ENCODE results near the gene CTSS. TPM values are rescaled to one million over a fixed set of nuclear protein-coding genes. Genes with fewer than 3 reads are reported as not detected.
"Not testable (repeated sequence)": the region's sequence is repeated elsewhere in the genome, so short reads cannot be mapped to it uniquely, and the experiment has no call there.

Gene CTSS
- total and polyA plus RNA-seq, 2 experiments from 2014 or later = not detected

DNA sequence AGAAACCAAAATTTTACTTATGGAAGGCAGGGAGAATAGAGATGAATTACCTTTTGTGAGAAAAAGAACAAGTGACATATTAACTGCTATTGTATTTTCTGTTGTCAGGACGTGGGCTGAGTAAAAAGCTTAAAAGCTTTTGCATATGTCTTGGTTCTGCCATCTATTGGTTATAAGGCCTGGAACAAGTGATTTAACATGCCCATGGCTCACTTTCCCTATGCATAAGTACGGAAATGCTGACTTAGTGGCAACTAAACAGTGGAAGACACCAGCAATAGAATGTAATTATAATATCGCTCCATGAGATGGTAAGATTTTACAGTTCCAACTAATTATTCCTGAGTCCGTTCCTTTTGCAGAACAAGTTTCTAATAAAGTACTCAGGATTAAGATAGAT lies 6.7 kb upstream of the CTSS start:
- H3K36me3 ChIP-seq (ENCODE audit: insufficient read depth) = no peaks in the 10 kb centered on the region
- no peaks in the 10 kb centered on the region for H3F3A ChIP-seq (replicated peaks; ENCODE audit: low read depth)
- Mint-ChIP-seq H3K4me3 (no peak overlapping the region), H3K36me3 (ENCODE audit: low read depth) (no peaks in the 10 kb centered on the region), H3K27ac (no peak overlapping the region), H3K4me1 (no peaks in the 10 kb centered on the region), H3K9me3 (no peaks in the 10 kb centered on the region), H3K27me3 (ENCODE audit: insufficient read depth, low read depth, poor library complexity) (no peaks in the 10 kb centered on the region)
- H3K27me3 ChIP-seq (ENCODE audit: insufficient read depth) = no peaks in the 10 kb centered on the region
- no peaks in the 10 kb centered on the region for H3K9me2 ChIP-seq (ENCODE audit: insufficient read depth)
- H4K20me1 ChIP-seq (replicated peaks; ENCODE audit: insufficient read depth) = no peaks in the 10 kb centered on the region
- no peak for ATAC-seq
- no peak for DNase-seq (ENCODE audit: low spot score)
- no peak overlapping the region for H3K4me3 ChIP-seq
- H3K4me1 ChIP-seq (ENCODE audit: insufficient read depth) = no peaks in the 10 kb centered on the region
- no peaks in the 10 kb centered on the region for H3K79me2 ChIP-seq (replicated peaks; ENCODE audit: insufficient read depth)
- H2AFZ ChIP-seq = peak overlapping the region; percentile 28; the same call in 1 of the 2 replicates
- H3K4me2 ChIP-seq = no peak overlapping the region
- TF ChIP-seq POLR2AphosphoS5 (IDR thresholded peaks at IDR 0.05; ENCODE audit: low read depth) (no peak), ZNF331 (CRISPR knock-in tag; IDR thresholded peaks at IDR 0.05; ENCODE audit: low read depth) (no peak), ZNF114 (CRISPR knock-in tag; IDR thresholded peaks at IDR 0.05) (no peak), EZH2 (IDR thresholded peaks at IDR 0.05; ENCODE audit: low read depth, unreplicated experiment) (no peak), STAT1 (IDR thresholded peaks at IDR 0.05; ENCODE audit: unreplicated experiment) (no peak), NANOG (IDR thresholded peaks at IDR 0.05; ENCODE audit: borderline replicate concordance) (no peak), JUNB (IDR thresholded peaks at IDR 0.05; ENCODE audit: unreplicated experiment) (no peak), CREB1 (CRISPR knock-in tag; IDR thresholded peaks at IDR 0.05; ENCODE audit: low read depth) (no peak)
- TF ChIP-seq, protein P1, sequence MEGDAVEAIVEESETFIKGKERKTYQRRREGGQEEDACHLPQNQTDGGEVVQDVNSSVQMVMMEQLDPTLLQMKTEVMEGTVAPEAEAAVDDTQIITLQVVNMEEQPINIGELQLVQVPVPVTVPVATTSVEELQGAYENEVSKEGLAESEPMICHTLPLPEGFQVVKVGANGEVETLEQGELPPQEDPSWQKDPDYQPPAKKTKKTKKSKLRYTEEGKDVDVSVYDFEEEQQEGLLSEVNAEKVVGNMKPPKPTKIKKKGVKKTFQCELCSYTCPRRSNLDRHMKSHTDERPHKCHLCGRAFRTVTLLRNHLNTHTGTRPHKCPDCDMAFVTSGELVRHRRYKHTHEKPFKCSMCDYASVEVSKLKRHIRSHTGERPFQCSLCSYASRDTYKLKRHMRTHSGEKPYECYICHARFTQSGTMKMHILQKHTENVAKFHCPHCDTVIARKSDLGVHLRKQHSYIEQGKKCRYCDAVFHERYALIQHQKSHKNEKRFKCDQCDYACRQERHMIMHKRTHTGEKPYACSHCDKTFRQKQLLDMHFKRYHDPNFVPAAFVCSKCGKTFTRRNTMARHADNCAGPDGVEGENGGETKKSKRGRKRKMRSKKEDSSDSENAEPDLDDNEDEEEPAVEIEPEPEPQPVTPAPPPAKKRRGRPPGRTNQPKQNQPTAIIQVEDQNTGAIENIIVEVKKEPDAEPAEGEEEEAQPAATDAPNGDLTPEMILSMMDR (conservative IDR thresholded peaks at IDR 0.05; ENCODE audit: low read depth in 2 of 2) = no peak
- TF ChIP-seq, protein P2, sequence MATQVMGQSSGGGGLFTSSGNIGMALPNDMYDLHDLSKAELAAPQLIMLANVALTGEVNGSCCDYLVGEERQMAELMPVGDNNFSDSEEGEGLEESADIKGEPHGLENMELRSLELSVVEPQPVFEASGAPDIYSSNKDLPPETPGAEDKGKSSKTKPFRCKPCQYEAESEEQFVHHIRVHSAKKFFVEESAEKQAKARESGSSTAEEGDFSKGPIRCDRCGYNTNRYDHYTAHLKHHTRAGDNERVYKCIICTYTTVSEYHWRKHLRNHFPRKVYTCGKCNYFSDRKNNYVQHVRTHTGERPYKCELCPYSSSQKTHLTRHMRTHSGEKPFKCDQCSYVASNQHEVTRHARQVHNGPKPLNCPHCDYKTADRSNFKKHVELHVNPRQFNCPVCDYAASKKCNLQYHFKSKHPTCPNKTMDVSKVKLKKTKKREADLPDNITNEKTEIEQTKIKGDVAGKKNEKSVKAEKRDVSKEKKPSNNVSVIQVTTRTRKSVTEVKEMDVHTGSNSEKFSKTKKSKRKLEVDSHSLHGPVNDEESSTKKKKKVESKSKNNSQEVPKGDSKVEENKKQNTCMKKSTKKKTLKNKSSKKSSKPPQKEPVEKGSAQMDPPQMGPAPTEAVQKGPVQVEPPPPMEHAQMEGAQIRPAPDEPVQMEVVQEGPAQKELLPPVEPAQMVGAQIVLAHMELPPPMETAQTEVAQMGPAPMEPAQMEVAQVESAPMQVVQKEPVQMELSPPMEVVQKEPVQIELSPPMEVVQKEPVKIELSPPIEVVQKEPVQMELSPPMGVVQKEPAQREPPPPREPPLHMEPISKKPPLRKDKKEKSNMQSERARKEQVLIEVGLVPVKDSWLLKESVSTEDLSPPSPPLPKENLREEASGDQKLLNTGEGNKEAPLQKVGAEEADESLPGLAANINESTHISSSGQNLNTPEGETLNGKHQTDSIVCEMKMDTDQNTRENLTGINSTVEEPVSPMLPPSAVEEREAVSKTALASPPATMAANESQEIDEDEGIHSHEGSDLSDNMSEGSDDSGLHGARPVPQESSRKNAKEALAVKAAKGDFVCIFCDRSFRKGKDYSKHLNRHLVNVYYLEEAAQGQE (IDR thresholded peaks at IDR 0.05; ENCODE audit: unreplicated experiment) = no peak
- TF ChIP-seq, protein P3, sequence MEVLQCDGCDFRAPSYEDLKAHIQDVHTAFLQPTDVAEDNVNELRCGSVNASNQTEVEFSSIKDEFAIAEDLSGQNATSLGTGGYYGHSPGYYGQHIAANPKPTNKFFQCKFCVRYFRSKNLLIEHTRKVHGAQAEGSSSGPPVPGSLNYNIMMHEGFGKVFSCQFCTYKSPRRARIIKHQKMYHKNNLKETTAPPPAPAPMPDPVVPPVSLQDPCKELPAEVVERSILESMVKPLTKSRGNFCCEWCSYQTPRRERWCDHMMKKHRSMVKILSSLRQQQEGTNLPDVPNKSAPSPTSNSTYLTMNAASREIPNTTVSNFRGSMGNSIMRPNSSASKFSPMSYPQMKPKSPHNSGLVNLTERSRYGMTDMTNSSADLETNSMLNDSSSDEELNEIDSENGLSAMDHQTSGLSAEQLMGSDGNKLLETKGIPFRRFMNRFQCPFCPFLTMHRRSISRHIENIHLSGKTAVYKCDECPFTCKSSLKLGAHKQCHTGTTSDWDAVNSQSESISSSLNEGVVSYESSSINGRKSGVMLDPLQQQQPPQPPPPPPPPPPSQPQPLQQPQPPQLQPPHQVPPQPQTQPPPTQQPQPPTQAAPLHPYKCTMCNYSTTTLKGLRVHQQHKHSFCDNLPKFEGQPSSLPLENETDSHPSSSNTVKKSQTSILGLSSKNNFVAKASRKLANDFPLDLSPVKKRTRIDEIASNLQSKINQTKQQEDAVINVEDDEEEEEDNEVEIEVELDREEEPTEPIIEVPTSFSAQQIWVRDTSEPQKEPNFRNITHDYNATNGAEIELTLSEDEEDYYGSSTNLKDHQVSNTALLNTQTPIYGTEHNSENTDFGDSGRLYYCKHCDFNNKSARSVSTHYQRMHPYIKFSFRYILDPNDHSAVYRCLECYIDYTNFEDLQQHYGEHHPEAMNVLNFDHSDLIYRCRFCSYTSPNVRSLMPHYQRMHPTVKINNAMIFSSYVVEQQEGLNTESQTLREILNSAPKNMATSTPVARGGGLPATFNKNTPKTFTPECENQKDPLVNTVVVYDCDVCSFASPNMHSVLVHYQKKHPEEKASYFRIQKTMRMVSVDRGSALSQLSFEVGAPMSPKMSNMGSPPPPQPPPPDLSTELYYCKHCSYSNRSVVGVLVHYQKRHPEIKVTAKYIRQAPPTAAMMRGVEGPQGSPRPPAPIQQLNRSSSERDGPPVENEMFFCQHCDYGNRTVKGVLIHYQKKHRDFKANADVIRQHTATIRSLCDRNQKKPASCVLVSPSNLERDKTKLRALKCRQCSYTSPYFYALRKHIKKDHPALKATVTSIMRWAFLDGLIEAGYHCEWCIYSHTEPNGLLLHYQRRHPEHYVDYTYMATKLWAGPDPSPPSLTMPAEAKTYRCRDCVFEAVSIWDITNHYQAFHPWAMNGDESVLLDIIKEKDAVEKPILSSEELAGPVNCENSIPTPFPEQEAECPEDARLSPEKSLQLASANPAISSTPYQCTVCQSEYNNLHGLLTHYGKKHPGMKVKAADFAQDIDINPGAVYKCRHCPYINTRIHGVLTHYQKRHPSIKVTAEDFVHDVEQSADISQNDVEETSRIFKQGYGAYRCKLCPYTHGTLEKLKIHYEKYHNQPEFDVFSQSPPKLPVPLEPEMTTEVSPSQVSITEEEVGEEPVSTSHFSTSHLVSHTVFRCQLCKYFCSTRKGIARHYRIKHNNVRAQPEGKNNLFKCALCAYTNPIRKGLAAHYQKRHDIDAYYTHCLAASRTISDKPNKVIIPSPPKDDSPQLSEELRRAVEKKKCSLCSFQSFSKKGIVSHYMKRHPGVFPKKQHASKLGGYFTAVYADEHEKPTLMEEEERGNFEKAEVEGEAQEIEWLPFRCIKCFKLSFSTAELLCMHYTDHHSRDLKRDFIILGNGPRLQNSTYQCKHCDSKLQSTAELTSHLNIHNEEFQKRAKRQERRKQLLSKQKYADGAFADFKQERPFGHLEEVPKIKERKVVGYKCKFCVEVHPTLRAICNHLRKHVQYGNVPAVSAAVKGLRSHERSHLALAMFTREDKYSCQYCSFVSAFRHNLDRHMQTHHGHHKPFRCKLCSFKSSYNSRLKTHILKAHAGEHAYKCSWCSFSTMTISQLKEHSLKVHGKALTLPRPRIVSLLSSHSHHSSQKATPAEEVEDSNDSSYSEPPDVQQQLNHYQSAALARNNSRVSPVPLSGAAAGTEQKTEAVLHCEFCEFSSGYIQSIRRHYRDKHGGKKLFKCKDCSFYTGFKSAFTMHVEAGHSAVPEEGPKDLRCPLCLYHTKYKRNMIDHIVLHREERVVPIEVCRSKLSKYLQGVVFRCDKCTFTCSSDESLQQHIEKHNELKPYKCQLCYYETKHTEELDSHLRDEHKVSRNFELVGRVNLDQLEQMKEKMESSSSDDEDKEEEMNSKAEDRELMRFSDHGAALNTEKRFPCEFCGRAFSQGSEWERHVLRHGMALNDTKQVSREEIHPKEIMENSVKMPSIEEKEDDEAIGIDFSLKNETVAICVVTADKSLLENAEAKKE (CRISPR knock-in tag; IDR thresholded peaks at IDR 0.05) = no peak
- H3K27ac ChIP-seq (ENCODE audit: low read depth) = no peak overlapping the region

DNA sequence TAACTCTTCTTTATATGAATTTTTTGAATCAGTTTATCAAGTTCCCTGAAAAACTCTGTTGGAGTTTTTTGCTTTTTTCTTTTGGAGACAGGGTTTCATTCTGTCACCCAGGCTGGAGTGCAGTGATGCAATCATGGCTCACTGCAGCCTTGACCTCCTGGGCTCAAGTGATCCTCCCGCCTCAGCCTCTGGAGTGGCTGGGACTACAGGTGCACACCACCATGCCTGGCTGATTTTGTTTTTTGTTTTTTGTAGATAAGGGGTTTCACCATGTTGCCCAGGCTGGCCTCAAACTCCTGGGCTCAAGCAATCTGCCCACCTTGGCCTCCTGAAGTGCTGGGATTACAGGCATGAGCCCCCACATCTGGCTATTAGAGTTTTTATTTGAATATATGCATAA lies 2.1 kb upstream of the CTSS start:
- not testable (repeated sequence) for H3K79me2 ChIP-seq (replicated peaks; ENCODE audit: insufficient read depth); H3K4me2 ChIP-seq; H3K27me3 Mint-ChIP-seq (ENCODE audit: insufficient read depth, low read depth, poor library complexity); H3K4me1 ChIP-seq (ENCODE audit: insufficient read depth); H3K4me1 Mint-ChIP-seq; H3K4me3 ChIP-seq; H3K4me3 Mint-ChIP-seq; H3K27ac Mint-ChIP-seq; H3K9me3 Mint-ChIP-seq; H3K27me3 ChIP-seq (ENCODE audit: insufficient read depth); ATAC-seq; H3K36me3 ChIP-seq (ENCODE audit: insufficient read depth); H3K27ac ChIP-seq (ENCODE audit: low read depth); H4K20me1 ChIP-seq (replicated peaks; ENCODE audit: insufficient read depth); H3K9me2 ChIP-seq (ENCODE audit: insufficient read depth); DNase-seq (ENCODE audit: low spot score); H3K36me3 Mint-ChIP-seq (ENCODE audit: low read depth); H3F3A ChIP-seq (replicated peaks; ENCODE audit: low read depth); H2AFZ ChIP-seq

Measured in GM23338 (cell line).